ENCODE data around the gene PPM1F.
"Not testable (repeated sequence)": the region's sequence is repeated elsewhere in the genome, so short reads cannot be mapped to it uniquely, and the experiment has no call there.

- not testable (repeated sequence) for TF ChIP-seq EZH2 (IDR thresholded peaks at IDR 0.05; ENCODE audit: low read length); CTCF (optimal IDR thresholded peaks at IDR 0.05 in 1 of 3, IDR thresholded peaks at IDR 0.05 in 1 of 3, conservative IDR thresholded peaks at IDR 0.05 in 1 of 3; ENCODE audit: extremely low read depth in 1 of 3, insufficient read depth in 2 of 3, low read length in 3 of 3)
Observed at GRCh38 chr22:21896275-21896674, 56.4 kb downstream of the PPM1F start.

Measured in keratinocyte (primary cell).